MM.1S (cell line): ENCODE measurements around the gene DIPK1B.

Experiments
- CTCF ChIP-seq: fragments of 300-600 bp; sonication (generic); IDR thresholded peaks from 2 replicates; pipeline ENCODE4 v1.5.1; 2016; ENCODE audit warnings: antibody characterized with exemption, low read length, mixed read lengths
- EZH2phosphoT487 ChIP-seq: fragments of 300-600 bp; sonication (generic); IDR thresholded peaks from 2 replicates; pipeline ENCODE4 v1.6.1; 2018; ENCODE audit warnings: antibody characterized with exemption, low read length

GRCh38 chr9:136740971-136741882, 28.9 kb downstream of the DIPK1B start:
- TF ChIP-seq CTCF = no peak
- TF ChIP-seq EZH2phosphoT487 = no peak
